Retinal pigment epithelial cell (primary cell): ENCODE measurements around the gene KLHDC10.
"Not testable (repeated sequence)": the region's sequence is repeated elsewhere in the genome, so short reads cannot be mapped to it uniquely, and the experiment has no call there.

Source experiments
- DNase-seq: peaks from one replicate; pipeline ENCODE4 v3.0.0-alpha.2; 2010; ENCODE audit warnings: low read depth
- H3K4me3 ChIP-seq: 2 replicates; pipeline ENCODE4 v1.5.1; 2011; ENCODE audit warnings: mild to moderate bottlenecking, low read length, control low read depth, moderate library complexity
- TF ChIP-seq, protein P1 (sequence below): conservative IDR thresholded peaks from 2 replicates; pipeline ENCODE4 v1.5.1; 2011; ENCODE audit warnings: low read depth, low read length, control low read depth, inconsistent platforms

KLHDC10 gene

GRCh38 chr7:130178251-130178650 lies 107.9 kb downstream of the KLHDC10 start:
- no peak overlapping the region for H3K4me3 ChIP-seq
- TF ChIP-seq, protein P1, sequence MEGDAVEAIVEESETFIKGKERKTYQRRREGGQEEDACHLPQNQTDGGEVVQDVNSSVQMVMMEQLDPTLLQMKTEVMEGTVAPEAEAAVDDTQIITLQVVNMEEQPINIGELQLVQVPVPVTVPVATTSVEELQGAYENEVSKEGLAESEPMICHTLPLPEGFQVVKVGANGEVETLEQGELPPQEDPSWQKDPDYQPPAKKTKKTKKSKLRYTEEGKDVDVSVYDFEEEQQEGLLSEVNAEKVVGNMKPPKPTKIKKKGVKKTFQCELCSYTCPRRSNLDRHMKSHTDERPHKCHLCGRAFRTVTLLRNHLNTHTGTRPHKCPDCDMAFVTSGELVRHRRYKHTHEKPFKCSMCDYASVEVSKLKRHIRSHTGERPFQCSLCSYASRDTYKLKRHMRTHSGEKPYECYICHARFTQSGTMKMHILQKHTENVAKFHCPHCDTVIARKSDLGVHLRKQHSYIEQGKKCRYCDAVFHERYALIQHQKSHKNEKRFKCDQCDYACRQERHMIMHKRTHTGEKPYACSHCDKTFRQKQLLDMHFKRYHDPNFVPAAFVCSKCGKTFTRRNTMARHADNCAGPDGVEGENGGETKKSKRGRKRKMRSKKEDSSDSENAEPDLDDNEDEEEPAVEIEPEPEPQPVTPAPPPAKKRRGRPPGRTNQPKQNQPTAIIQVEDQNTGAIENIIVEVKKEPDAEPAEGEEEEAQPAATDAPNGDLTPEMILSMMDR, result no peak
- no peak for DNase-seq

GRCh38 chr7:130179631-130180030 lies 109.3 kb downstream of the KLHDC10 start:
- no peak for DNase-seq
- no peak overlapping the region for H3K4me3 ChIP-seq
- TF ChIP-seq, protein P1, result no peak

DNA sequence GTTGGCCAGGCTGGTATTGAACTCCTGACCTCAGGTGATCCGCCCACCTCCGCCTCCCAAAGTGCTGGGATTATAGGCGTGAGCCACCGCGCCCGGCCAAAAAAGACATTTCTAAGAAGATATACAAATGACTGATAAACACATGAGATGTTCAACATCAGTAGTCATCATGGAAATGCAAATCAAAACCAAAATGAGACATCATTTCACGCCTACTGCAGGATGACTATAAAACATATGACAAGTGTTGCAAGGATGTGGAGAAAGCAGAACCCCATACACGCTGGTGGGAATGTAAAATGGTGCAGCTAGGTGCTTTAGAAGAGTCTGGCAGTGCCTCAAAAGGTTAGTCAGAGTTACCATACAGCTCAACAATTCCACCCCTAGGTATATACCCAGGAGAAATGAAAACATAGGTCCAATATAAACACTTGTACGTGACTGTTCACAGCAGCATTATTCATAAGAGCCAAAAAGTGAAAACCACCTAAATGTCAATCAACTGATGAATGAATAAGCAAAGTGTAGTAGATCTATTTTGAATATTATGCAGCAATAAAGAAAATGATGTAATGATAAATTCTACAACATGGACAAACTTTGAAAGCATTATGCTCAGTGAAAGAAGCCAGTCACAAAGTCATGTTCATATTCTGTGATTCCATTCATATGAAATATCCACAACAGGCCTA lies 110.4 kb downstream of the KLHDC10 start:
- H3K4me3 ChIP-seq, result no peak overlapping the region
- DNase-seq, result no peak
- TF ChIP-seq, protein P1, result no peak

GRCh38 chr7:130181263-130181605 lies 110.9 kb downstream of the KLHDC10 start:
- TF ChIP-seq, protein P1, result no peak
- no peak overlapping the region for H3K4me3 ChIP-seq
- no peak for DNase-seq

DNA sequence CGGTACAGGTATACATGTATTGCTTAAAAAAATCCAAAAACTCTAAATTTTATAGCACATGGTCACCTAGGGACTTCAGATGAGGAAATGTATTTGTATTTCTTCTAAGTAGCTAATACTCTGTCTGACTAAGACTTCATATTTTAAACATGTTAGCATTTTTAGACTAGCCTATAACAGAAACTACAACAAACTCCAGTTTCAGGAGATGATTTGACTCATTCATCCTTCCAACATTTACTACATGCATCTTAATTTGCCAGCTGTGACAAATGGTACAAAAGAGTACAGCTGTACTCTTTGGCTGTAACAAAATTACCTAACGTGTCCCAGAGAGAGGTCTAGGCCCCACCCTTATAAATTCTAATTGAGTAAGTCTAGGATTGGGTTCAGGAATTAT lies 112.7 kb downstream of the KLHDC10 start:
- no peak overlapping the region for H3K4me3 ChIP-seq
- TF ChIP-seq, protein P1, result no peak
- no peak for DNase-seq

GRCh38 chr7:130184349-130184748 lies 114.0 kb downstream of the KLHDC10 start:
- not testable (repeated sequence) for H3K4me3 ChIP-seq, DNase-seq
